Hematopoietic multipotent progenitor cell treated with erythropoietin and hydrocortisone succinate and interleukin-3 and kit ligand, for 15 days (in vitro differentiated cells): ENCODE measurements around the gene MARK3.

Experiments
- DNase-seq: peaks from one replicate; pipeline ENCODE4 v3.0.0-alpha.2; 2015; ENCODE audit warnings: low spot score

Gene MARK3

DNA sequence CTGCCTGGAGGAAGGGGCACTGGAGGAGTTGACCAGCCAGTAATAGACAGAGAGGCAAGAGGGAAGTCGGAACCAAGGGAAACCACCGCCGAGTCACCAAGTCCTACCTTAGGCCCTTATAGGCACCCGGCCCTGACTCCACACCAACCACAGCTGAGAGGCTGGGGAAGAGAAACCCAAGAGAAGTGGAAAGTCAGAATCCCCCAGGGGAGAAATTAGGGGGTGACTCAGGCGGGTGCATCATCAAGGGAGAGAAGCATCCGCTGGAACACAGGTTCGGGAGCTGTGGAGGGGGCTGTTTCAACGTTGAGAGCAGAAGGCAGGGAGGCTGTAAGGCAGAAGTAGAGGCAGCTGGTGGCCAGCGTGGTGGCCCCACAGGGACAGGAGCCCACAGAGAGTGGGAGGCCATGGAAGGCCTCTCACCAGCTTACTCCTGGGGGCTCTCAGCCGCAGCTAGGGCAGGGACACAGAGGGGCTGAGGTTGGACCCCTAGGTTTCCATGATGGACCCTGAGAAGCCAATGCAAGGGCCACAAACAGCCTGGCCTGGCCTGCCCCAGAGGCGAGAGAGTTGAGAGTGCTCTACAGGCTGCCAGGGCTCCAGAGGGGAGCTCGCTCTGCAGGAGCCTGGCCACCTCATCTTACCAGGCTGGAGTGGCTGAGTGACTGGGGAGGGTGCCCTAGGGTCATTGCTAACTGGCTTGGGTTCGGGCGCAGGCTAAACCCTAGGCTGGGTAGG lies 142.4 kb downstream of the MARK3 start:
- DNase-seq, result no peak

DNA sequence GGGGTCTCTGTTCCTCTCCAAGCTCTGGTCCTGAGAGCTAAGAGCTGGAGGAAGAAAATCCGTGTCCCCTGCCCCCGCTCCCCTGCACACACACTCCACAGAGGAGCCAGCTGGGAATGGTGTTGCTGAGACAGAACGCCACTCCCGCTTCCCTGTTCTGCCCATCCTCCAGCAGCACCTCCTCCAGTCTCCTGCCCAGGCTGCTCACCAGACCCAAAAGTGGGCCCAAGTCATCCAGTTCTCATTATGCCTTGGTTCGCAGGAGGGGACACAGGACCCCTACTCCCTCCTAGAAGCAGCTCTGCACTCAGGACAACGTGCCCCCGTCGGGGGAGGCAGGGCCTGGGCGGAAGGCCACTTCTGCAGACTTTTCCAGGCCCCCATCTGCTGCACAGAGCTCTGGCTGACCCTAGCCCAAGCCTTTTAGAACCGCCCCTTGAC lies 143.0 kb downstream of the MARK3 start:
- DNase-seq, result no peak

DNA sequence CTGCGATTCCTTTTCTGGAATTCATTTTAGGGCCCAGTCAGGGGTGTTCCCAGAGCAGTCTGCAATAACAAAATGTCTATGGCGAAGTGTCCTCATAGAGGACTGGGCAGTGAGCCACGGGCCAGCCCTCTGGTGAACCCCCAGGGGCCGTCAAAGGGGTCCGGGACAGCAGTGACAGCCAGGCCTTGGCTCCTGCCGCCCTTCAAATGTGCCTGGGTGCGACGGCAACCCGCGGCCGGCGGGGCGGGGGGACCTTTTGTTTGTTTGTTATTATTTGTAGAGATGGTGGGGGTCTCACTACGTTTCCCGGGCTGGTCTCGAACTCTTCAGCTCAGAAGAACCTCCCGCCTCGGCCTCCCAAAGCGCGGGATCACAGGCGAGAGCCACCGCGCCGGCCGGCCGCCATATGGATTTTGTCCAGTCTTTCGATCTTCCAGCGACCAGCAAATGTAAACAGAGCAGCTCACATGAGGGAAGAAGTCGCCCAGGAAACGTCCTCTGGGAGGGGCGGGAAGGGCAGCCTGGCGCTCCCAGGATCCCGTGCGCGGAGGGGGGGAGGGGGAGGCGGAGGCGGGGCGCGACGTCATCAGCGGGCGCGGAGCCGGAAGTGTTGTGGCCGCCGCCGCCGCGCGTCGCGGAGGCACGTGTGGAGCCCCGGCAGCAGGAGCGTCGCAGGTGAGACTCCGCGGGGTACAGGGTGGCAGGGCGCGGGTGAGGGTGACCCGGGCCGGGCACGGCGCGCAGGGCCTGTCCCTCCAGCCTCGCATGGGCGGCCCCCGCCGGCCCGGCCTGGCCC lies 143.6 kb downstream of the MARK3 start, which contains the start of gene TRMT61A:
TRMT61A (plus strand) TSS at position 610 of the 796 bp plus-strand sequence. CDS start 783 bp downstream, outside the sequence.
- peak; percentile 84 for DNase-seq

DNA sequence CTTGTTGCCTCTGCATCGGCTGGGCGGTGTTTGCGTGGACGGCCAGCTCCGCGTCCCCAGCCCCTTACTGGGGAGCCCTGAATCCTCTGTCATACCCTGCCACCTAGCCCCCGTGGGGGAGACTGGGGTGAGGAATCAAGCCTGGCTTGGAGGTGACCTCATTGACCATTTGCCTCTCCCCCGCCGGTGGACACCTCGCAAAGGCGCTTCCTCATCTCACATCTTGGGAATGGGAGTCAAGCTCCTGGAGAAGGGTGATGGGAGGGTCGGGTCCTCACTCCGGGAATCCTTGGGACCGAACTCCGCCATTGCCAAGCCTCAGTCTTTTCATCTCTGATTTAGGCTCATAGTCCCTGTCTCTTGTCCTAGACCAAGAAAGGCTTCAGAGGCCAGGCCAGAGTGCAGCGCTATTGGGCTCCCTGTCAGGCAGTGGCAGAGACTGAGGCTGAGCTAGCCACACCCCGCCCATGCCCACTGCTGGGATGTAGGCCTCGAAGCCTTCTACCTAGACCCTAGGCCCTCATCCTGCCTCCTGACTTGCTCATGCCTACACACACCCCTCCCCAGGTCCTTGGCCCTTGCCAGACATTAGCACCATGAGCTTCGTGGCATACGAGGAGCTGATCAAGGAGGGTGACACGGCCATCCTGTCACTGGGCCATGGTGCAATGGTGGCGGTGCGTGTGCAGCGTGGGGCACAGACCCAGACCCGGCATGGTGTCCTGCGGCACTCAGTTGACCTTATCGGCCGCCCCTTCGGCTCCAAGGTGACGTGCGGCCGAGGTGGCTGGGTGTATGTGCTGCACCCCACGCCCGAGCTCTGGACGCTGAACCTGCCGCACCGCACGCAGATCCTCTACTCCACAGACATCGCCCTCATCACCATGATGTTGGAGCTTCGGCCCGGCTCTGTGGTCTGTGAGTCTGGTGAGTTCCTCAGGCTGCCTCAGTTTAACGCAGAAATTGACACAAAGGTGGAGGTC lies 144.5 kb downstream of the MARK3 start:
- no peak for DNase-seq

DNA sequence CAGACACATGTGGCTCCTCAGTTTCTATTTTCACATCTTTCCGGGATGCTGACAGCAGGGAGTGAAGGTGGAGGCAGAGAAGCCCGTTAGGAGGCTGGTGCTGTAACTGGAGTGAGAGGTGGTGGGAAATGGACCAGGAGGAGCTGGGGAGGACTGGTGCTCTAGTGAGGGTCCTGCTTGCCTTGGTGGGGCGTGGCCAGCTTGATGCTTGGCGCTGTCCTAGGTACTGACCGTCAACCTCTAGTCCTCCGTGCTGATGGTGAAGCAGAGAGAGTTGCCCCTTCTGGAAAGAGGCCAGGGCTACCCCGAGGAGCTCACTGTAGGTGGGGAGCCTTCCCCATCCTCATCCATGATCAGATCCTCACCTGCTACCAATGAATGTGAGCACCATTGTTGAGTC lies 145.2 kb downstream of the MARK3 start:
- no peak for DNase-seq

DNA sequence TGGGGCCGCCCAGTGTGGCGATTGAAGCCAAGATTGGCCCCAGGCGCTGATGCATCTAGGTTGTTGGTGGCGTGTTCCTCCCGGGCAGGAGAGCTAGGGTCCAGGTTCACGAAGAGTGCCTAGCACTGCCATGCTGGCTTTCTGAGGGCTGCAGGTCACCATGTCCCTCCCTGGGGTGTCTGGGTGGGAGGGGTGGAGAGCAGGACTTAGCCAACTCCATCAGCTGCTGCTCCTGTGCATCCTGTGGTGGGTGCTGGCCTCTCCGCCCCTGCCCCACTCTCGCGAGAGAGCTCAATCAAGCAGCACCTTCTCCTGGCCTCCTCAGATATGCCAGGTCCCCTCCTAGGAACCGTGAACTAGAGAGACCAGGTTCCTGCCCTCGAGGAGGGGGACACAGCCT lies 145.6 kb downstream of the MARK3 start:
- DNase-seq, result no peak

DNA sequence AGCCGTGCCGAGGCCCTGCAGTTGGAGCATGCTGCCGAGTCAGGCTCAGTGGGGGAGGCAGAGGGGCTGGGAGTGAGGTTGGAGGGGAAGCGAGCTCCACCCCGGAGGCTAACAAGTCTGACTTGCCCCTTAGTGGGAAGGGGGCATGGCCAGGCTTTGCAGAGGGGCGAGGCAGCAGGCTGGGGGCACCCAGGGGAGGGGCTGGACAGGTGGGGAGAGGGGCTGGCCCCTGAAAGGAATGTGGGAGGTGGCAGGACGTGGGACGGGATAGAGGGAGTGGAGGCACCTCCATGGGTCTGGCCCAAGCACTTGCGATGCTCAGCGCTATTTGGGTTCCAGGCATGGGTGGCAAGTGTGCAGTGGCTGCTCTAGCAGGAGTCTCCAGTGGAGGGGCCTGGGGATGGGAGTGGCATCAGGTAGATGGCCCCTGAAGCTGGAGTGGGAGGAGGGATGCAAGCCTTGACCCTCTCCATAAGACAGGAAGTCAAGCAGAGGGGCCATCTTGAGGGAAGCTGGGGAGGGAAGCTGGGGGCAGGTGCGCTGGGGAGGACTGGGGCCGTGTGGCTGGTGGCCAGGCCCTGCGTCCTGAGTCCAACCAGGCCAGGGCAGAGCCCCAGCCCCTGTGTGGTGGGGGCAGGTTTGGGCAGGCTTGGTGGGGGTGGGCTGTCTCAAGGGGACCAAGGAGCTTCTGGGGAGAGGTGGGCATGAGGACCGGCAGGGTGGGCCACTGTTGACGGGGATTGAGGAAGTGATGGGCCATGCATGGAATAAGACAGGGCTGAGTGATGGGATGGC lies 146.4 kb downstream of the MARK3 start:
- no peak for DNase-seq

DNA sequence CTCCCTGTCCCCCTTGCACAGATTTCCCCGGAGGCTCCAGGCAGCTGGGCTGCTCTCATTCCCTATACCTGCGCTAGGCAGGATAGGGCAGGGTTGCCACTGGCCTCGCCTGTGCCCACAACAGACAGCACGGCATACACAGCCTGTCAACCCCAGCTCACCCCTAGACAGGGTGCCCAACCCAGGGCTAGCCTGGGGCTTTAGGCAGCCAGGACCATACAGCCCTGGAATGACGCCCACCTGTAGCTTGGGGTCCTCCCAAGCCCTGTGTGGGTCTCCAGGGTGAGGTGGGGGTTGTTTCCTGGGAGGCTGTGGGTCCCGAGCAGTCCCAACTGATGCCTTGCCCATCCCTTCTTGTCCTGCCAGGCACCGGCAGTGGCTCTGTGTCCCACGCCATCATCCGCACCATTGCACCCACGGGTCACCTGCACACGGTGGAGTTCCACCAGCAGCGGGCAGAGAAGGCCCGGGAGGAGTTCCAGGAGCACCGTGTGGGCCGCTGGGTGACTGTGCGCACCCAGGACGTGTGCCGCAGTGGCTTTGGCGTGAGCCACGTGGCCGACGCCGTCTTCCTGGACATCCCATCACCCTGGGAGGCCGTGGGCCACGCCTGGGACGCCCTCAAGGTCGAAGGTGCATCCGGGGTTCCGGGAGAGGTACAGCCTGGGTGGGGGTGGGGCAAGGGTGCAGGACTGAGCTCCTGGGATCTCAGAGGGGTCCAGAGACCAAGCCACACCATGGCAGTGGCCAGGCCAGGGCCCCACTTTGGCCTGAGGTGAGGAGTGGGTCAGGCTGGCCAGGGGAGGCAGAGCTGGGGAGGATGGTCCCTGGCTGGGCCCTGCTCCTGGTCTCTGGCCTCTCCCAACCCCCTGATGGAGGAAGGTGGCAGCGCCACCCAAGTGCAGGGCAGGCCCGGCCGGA lies 147.3 kb downstream of the MARK3 start:
- no peak for DNase-seq

DNA sequence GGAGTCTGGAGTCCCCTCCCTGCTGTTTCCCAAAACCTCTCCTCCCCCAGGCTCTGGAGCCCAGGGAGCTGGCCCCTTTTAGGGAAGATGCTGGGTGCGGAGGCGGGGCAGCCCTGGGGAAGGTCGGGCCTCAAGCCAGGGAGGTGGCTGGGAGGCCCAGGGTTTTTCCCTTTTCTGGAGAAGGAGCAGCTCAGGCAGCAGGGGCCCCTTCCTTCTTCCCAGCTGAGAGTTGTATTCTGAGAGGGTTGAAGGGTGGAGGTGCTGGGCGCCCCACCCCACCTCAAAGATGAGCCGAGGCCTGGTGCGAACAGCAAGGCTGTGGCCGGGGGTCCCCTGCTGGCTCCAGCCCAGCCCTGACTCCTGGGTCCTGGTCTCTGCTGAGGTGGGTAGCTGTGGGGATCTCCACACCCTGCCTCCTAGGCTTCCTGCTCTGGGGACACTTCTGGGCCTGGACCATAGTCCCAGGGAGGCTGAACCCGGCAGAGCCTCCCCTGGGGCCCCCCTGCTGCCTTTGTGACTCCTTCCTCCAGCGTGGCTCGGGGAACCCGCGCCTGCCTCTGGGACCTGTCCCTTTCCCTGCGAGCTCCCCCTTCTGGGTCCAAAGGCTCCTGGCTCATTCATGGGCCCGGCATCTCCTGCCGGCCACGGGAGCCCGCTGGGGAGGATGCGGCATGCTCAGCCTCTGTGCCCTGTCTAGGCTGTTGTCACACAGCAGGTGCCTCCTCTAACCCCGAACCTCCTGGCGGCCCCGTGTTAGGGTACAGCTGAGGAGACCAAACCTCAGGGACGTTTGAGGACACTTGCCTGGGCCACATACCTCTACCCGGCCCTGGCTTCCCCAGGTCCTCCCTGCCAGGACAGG lies 148.2 kb downstream of the MARK3 start:
- no peak for DNase-seq

DNA sequence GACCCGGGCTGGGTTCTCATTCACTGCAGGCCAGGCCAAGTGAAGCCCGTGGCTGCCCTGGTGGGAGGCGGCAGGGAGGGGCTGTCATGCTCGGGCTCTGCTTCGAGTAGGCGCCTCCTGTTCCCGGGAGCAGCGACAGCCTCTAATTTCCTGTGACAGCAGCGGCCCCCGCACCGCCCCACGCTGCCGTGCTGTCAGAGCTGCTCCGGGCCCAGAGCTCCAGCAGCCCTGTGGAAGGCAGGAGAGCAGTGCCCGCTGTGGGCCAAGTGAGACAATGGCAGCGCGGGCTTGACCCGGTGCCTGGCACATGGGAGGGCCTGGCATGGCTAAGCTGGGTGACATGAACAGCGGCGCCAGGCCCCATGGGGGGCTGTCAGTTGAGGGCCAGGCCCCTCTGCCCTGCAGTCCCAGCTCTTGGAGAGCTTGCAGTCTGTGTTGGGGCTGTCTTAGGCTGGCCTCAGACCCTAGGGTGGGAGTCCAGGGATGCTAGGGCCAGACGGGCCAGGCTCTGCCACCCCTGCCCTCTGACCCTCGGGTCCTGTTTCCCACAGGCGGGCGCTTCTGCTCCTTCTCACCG lies 148.9 kb downstream of the MARK3 start:
- DNase-seq, result no peak

DNA sequence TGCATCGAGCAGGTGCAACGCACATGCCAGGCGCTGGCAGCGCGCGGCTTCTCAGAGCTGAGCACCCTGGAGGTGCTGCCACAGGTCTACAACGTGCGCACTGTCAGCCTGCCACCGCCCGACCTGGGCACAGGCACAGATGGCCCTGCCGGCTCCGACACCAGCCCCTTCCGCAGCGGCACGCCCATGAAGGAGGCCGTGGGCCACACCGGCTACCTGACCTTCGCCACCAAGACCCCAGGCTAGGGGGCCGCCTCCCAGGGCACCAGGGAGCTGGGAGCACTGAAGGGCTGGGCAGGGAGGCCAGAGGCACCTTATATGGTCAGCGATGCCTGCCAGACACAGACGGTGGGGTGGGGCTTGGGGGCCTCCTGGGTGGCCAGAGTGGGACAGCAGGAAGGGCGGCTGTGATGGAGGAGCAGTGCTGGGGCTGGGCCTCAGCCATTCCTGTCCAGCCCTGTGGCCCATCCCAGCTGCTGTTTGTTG lies 149.4 kb downstream of the MARK3 start:
- DNase-seq, result no peak

DNA sequence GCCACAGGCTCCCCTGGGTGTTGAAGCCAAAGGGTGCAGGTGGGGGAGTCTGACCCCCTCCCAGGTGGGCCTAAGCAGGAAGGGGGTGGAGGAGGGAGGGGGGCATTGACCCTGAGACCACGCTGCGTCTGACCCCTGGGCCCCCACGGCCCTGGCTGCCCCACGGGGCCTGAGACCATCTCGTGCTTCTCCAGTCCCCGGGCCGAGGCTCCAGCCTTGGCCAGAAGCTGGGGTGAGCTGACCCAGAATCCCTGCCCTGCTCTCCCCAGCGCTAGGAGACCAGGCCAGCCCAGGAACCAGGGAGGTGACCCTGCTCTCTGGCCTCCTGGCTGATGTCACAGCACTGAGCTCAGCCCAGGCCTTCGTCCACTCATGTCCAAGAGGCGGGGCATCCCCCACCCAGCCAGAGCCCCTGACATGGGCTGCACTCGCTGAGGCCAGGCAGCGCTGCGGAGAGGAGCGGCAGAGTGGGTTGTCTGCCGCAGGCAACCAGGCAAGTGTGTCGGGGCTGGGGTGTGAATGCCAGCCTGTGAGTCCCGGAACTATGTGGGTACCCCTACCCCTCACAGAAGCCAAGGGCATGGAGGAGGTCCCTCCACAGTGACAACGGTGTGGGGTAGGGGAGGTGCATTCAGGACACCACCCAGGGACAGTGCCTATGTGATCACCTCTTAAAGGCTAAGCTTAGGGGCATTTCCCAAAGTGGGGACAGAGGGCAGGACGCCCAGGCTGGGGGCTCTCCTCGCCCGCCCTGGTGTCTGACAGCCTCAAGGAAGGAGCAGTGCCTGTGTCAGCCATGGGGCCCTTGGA lies 150.1 kb downstream of the MARK3 start:
- no peak for DNase-seq

DNA sequence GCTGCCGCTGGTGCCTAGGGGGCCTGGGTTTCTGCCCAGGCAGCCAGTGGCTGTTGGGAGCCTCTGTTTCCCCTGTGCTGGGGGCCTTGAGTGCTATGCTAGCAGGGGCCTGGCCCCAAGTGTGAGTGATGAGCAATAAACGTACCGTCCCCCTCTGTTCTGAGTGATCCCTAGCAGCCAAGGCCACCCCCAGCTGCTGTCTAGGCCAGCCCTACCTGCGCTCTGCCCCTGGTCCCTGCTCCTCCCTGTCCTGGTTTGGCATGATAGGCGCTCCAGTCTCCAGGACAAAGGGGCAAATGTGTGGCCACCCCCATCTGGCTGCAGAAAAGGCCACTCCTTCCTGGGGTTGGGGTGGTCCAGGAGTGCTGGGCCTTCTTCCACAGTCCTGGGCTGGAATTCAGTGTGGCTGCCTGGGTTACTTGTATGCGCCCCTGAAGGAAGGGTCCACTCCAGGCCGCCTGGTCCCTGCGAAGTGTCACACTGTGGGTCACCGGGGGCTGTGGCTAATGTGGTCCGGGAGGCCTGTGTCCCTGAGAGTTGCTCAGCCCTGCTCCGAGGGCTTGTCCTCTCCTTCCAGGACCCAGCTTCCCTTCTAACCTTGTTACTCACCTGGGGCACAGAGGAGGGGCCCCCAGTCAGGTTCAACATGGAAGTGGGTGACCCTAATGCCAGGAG lies 150.8 kb downstream of the MARK3 start:
- no peak for DNase-seq

DNA sequence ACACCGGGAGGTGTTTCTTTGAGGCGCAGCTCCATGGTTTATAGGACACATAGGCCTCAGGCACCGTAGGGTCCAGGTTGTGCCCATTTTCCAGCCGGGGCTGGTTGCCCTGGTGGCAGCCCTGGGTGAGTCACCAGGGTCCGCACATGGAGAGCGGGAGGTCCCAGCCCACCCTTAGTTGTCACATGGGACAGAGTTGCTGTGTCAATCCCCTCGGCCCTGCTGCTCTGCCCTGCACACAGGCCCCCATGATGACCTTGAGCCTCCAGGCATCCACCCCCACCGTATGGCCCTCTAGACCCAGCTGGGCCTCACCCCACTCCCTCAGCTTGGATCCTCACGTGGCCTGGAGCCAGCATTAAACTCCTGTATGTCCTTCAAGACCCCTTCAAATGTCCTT lies 151.5 kb downstream of the MARK3 start:
- DNase-seq, result no peak

DNA sequence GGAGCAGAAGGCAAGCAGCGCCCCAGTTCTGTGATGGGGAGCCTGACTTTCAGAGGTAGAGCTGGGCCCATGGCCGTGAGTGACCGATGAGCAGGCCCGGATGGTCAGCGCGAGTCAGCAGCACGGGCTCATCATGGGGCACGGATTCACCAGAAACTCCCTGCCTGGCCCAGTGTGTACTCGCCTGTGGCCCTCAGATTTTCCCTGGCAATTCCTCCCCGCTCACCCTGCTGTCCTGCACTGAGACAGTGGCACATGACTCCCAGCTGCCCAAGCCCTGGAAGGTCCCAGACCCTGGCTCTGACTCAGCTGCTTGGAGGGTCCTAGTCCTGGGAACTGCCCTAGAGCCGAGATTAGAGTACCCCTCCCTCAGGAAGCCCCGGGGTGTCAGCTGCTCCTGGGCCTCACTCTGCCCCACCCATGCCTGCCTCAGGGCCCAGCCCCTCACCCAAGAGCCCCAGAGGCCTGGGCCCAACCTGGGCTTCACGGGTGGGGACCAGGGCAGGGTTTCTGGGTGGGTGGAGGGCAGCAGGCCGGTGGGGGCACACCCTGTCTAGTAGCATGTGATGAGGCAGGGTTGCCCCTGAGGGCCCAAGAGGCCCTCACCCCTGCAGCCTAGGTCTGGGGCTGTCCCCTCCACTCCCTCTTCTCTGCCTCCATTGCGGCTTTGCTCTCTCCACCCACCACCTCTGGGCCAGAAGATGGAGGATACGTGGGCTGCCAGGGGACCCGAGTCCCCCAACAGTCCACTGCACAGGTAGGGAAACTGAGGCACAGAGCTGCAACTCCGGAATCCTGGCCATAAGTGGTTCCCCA lies 152.2 kb downstream of the MARK3 start:
- no peak for DNase-seq

DNA sequence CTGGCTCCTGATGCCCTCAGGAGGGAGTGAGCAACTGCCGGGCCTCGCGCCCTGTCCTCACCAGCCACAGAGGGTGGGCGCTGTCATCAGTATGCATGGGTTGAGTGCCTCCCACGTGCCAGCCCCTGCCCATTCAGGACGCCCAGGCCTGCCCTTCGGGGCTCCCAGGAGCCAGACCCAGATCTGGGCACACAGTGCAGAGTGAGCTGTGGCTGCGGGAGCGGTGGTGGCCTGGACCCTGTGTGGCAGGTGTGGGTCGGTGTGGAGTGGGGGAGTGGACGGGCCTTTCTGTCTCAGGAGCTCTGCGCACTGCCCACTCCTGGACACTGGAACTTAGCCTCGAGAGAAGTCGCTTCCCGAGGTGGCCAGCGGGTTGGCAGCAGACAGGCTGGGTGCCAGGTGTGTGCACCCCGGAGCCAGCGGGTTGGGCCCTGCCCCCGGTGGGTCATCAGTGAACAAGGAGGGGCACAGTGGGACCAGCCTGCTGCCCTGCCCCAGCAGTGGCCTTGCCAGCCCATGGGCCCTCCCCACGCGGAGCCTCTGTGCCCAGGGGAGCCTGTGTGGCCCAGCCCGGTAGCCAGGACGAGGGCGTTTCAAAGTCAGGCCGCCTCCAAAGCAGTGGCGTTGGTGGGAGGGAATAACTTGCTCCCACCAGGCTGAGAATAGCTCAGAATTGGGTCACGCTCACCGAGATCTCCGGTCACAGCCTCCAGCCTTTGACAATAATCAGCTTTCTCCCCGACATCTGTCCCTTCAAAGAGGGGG lies 153.3 kb downstream of the MARK3 start:
- no peak for DNase-seq
